GM13977 (cell line): ENCODE results near the gene PIK3IP1.

Experiments
- DNase-seq: peaks from one replicate; pipeline ENCODE4 v3.0.0; 2012; ENCODE audit warnings: low spot score
- in situ Hi-C: fragments of 300-500 bp; cut with MboI; formaldehyde crosslinking; loops from one replicate; pipeline ENCODE4 v1.12.0; 2022; ENCODE audit warnings: low sequenced_read_pairs, low pct_unique_long_range_greater_than_20kb, mixed read lengths, inconsistent platforms; ENCODE audit not compliant: unreplicated experiment
- TF ChIP-seq, protein P1 (sequence below): IDR thresholded peaks from 2 replicates; pipeline ENCODE4 v1.5.1; 2012; ENCODE audit warnings: mild to moderate bottlenecking, control low read depth; ENCODE audit not compliant: insufficient read depth; ENCODE audit errors: extremely low read depth, missing control alignments

Gene PIK3IP1

DNA sequence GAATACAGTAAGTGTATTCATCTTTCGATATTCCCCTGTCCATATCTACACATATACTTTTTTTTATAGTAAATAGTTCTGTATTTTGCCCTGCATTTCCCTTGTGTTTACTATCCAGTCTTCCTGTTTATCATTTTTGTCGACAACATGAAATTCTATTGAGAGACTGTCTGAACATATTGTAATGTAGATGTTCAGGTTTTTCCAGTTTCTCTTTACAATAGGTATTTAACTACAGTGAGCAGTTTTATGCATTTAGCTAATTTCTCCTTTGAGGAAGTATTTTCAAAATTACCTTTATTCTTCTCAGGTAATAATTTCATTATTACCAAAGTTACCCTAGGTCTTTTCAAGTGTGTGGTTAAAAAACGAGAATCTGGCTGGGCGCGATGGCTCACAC lies 16.7 kb downstream of the PIK3IP1 start:
- in situ Hi-C loops: no loop called here
- TF ChIP-seq, protein P1, sequence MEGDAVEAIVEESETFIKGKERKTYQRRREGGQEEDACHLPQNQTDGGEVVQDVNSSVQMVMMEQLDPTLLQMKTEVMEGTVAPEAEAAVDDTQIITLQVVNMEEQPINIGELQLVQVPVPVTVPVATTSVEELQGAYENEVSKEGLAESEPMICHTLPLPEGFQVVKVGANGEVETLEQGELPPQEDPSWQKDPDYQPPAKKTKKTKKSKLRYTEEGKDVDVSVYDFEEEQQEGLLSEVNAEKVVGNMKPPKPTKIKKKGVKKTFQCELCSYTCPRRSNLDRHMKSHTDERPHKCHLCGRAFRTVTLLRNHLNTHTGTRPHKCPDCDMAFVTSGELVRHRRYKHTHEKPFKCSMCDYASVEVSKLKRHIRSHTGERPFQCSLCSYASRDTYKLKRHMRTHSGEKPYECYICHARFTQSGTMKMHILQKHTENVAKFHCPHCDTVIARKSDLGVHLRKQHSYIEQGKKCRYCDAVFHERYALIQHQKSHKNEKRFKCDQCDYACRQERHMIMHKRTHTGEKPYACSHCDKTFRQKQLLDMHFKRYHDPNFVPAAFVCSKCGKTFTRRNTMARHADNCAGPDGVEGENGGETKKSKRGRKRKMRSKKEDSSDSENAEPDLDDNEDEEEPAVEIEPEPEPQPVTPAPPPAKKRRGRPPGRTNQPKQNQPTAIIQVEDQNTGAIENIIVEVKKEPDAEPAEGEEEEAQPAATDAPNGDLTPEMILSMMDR: no peak
- no peak for DNase-seq

DNA sequence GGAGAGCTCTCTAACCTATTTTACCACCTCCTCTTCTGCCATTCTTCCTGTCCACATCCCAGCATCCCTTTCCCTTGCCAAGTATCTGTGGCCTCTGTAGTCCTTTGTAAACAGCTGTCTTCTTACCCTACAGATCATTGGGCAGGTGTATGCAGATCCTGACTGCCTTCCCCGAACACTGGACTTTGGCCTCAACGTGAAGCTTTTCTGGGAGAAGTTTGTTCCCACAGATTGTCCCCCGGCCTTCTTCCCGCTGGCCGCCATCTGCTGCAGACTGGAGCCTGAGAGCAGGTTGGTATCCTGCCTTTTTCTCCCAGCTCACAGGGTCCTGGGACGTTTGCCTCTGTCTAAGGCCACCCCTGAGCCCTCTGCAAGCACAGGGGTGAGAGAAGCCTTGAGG lies 17.3 kb downstream of the PIK3IP1 start:
- in situ Hi-C loops: no loop called here

DNA sequence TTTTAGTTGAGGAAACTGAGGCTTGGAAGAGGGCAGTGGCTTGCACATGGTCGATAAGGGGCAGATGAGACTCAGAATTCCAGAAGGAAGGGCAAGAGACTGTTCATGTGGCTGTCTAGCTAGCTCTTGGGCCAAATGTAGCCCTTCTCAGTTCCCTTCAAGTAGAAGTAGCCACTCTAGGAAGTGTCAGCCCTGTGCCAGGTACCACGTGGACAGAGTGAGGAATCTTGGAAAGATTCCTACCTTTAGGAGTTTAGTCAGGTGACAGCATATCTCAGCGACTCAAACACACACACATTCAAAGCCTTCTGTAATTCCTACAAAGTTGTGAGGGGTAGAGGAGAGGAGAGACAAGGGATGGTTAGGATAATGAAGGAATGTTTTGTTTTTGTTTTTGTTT lies 18.3 kb downstream of the PIK3IP1 start:
- TF ChIP-seq, protein P1: no peak
- in situ Hi-C loops: no loop called here
- DNase-seq: no peak

More for the DNA sequence above, 17.3 kb downstream of the PIK3IP1 start:
- TF ChIP-seq, protein P1: no peak
- DNase-seq: no peak

DNA sequence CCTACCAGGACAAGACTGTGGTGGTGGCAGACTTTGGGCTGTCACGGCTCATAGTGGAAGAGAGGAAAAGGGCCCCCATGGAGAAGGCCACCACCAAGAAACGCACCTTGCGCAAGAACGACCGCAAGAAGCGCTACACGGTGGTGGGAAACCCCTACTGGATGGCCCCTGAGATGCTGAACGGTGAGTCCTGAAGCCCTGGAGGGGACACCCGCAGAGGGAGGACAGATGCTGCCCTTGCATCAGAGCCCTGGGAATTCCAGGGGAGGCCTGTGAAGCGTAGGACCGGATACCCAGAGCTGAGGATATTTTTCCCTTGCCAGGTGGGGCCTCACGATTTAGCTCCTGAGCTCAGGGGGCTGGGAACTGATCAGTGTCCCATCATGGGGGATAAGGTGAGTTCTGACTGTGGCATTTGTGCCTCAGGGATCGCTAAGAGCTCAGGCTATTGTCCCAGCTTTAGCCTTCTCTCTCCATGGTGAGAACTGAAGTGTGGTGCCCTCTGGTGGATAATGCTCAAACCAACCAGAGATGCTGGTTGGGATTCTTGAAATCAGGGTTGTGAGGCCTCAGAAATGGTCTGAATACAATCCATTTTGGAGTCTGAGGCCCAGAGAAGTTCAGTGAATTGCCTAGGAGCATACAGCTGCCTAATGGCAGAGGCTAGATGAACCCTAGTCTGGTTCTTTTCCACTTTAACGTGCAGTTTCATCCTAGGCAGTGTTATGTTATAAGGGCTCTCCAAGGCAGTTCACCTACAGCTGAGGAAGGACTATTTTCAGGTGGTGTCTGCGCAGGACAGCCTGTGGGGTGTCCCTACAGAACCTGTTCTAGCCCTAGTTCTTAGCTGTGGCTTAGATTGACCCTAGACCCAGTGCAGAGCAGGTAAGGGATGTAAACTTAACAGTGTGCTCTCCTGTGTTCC lies 19.5 kb downstream of the PIK3IP1 start:
- in situ Hi-C loops: no loop called here
- TF ChIP-seq, protein P1: peak; percentile 75
- peak; percentile 78 for DNase-seq

DNA sequence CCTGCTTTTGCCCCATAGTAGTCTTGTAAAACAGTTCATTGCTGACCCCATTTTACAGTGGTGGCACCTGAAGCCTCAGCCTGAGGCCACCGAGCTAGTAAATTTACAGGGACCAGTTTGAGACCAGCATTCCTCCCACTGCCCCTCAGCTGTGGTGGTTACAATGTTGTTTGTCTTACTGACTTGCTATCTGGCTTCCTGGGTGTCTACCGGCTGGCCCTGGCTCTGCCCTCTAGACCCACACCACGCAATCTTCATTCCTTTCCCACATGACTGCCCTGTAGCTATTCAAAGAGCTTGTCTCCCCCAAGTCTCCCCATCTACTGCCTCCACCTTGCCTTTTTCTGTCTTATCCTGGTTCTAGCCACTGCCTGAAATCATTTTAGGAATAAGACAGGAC lies 20.8 kb downstream of the PIK3IP1 start:
- in situ Hi-C loops: no loop called here
- TF ChIP-seq, protein P1: no peak
- DNase-seq: no peak

DNA sequence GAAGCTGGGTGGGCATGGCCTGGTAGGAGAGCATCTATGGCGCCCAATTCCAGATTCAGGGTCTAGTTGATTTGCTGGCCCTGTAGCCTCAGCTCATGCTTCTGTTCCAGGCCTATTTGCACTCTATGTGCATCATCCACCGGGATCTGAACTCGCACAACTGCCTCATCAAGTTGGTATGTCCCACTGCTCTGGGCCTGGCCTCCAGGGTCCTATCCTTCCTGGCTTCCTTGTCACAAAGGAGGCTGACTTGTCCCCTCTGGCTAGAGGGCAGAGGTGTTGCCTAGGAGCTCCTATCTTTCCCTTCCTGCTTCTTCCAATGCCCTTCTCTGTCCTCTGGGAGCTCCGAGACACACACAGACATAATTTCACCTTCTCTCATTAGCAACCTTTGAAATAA lies 21.3 kb downstream of the PIK3IP1 start:
- no peak for DNase-seq
- TF ChIP-seq, protein P1: no peak
- in situ Hi-C loops: no loop called here
